Lung (tissue), 12 donors: ENCODE results near the gene MAST2. TPM values are rescaled to one million over a fixed set of nuclear protein-coding genes. Genes with fewer than 3 reads are reported as not detected.
A peak's percentile ranks its signal among the peaks of the same experiment; 100 is the strongest.

ENCODE experiments used
- ATAC-seq: fragments of 200-7000 bp; cut with Tn5 transposase; one replicate; pipeline ENCODE4 v1.9.1; 2020; ENCODE audit warnings: moderate number of reproducible peaks; ENCODE audit not compliant: insufficient read depth, low FRiP score
- DNase-seq, 3 donors: peaks; one replicate each; pipeline ENCODE4 v3.0.0-alpha.2; 2013 to 2017
- H3K27ac ChIP-seq, 2 donors: one replicate each; pipeline ENCODE4 v1.5.1; 2013; ENCODE audit warnings: mild to moderate bottlenecking in 2 of 2, moderate library complexity in 2 of 2, control low read depth in 1 of 2, inconsistent platforms in 1 of 2, low read depth in 1 of 2, low read length in 1 of 2
- H3K27me3 ChIP-seq, 3 donors: one replicate each; pipeline ENCODE4 v1.5.1; 2013; ENCODE audit warnings: low read length in 2 of 3; ENCODE audit not compliant: control insufficient read depth in 3 of 3, insufficient read depth in 3 of 3
- H3K36me3 ChIP-seq, 4 donors: one replicate each; pipeline ENCODE4 v1.5.1; 2013; ENCODE audit warnings: low read length in 4 of 4, mild to moderate bottlenecking in 1 of 4, moderate library complexity in 1 of 4; ENCODE audit not compliant: control insufficient read depth in 4 of 4, insufficient read depth in 4 of 4
- H3K4me1 ChIP-seq, 5 donors: one replicate each; pipeline ENCODE4 v1.5.1; 2013; ENCODE audit warnings: low read length in 5 of 5, mild to moderate bottlenecking in 2 of 5, moderate library complexity in 1 of 5; ENCODE audit not compliant: control insufficient read depth in 5 of 5, insufficient read depth in 5 of 5
- H3K4me3 ChIP-seq: one replicate; pipeline ENCODE4 v1.5.1; 2013; ENCODE audit warnings: mild to moderate bottlenecking, control low read depth, moderate library complexity
- H3K9ac ChIP-seq, 2 donors: one replicate each; pipeline ENCODE4 v1.5.1; 2013; ENCODE audit warnings: low read length in 2 of 2, control low read depth in 1 of 2; ENCODE audit not compliant: insufficient read depth in 1 of 2
- H3K9me3 ChIP-seq, 4 donors: one replicate each; pipeline ENCODE4 v1.5.1; 2013; ENCODE audit warnings: low read length in 3 of 4, mild to moderate bottlenecking in 1 of 4, moderate library complexity in 1 of 4; ENCODE audit not compliant: control insufficient read depth in 4 of 4, insufficient read depth in 3 of 4
- WGBS, 2 donors: extraction: QIAGEN DNeasy Blood & Tissue Kit; methylation state at CpG; one replicate each; pipeline ENCODE4 v1.1.7; 2013; 5-methylcytosine and 5-hydroxymethylcytosine counted together
- polyA plus RNA-seq, 2 donors: library from polyadenylated mRNA; stranded (reverse); fragments of 200-250 nt; gene quantifications; one replicate each; pipeline ENCODE4 v1.2.1, GENCODE V29; 2013
- total RNA-seq, 2 donors: library from RNA; depleted of rRNA in 1 of 2; stranded (reverse); fragments of >200 nt in 1 of 2; gene quantifications; one replicate each; pipeline ENCODE4 v1.2.1, GENCODE V29; 2014 to 2021
- TF ChIP-seq, protein P1 (sequence below): IDR thresholded peaks from 2 replicates; pipeline ENCODE4 v1.5.1; 2012; ENCODE audit warnings: mild to moderate bottlenecking; ENCODE audit errors: control extremely low read depth, extremely low read depth
- donor health status: control.
- donor health status: control.
- donor health status: Bipolar disorder and iron deficiency.
- donor health status: healthy.
- donor health status: DM: yes; HTN: yes; CAD: no.

Gene MAST2
- total and polyA plus RNA-seq, 4 donors, result 10.5 to 28.6 (median 19.1) TPM

DNA sequence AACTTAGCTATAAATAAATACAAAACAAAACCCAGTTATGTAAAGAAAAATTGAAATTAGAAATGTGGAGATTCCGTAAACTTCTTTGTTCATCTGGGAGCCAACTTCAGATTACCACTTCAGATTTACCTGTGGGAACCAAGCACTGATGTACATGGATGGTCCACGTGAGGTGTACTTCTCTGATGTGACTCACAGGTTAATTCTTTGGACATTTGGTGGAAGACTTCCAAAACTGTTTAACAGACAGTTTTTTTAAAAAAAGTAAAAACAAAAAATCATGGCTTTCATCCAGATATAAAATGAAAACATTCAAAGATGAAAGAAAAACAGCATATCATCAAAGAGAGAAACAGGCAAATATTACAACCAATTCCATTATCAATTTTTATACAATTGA is 92.0 kb downstream of the MAST2 start:
- ATAC-seq (no peak), DNase-seq (no peak)

DNA sequence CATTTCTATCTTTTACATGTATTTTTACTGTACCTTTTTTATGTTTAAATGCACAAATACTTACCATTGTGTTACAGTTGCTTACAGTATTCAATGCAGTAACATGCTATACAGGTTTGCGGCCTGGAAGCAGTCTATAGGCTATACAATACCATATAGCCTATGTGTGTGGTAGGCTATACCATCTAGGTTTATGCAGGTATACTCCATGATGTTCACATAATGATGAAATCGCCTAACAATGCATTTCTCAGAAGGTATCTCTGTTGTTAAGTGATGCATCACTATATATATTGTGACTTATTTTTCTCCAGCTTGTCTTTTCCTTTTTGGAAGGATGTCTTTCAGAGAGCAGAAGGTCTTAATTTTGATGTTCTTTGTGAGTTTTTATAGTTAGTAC is 103.5 kb downstream of the MAST2 start:
- no peak for DNase-seq
- no peaks in the 10 kb centered on the region for H3K27me3 ChIP-seq
- WGBS, 2 donors, result 97 to 100% methylated on average over 2 of the region's 2 CpGs

More for the DNA sequence above, 92.0 kb downstream of the MAST2 start:
- H3K9ac ChIP-seq, result no peak overlapping the region
- no peak overlapping the region for H3K4me3 ChIP-seq
- peaks cover 0 to 2% (median 0%) of the 10 kb centered on the region in 4 donors for H3K36me3 ChIP-seq
- TF ChIP-seq, protein P1, sequence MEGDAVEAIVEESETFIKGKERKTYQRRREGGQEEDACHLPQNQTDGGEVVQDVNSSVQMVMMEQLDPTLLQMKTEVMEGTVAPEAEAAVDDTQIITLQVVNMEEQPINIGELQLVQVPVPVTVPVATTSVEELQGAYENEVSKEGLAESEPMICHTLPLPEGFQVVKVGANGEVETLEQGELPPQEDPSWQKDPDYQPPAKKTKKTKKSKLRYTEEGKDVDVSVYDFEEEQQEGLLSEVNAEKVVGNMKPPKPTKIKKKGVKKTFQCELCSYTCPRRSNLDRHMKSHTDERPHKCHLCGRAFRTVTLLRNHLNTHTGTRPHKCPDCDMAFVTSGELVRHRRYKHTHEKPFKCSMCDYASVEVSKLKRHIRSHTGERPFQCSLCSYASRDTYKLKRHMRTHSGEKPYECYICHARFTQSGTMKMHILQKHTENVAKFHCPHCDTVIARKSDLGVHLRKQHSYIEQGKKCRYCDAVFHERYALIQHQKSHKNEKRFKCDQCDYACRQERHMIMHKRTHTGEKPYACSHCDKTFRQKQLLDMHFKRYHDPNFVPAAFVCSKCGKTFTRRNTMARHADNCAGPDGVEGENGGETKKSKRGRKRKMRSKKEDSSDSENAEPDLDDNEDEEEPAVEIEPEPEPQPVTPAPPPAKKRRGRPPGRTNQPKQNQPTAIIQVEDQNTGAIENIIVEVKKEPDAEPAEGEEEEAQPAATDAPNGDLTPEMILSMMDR, result no peak
- H3K4me1 ChIP-seq, result peaks cover 0 to 6% (median 5%) of the 10 kb centered on the region in 5 donors
- WGBS, 2 donors, result 99% methylated on average over 2 of the region's 2 CpGs
- H3K27me3 ChIP-seq, result no peaks in the 10 kb centered on the region
- no peaks in the 10 kb centered on the region for H3K9me3 ChIP-seq
- no peak overlapping the region for H3K27ac ChIP-seq

DNA sequence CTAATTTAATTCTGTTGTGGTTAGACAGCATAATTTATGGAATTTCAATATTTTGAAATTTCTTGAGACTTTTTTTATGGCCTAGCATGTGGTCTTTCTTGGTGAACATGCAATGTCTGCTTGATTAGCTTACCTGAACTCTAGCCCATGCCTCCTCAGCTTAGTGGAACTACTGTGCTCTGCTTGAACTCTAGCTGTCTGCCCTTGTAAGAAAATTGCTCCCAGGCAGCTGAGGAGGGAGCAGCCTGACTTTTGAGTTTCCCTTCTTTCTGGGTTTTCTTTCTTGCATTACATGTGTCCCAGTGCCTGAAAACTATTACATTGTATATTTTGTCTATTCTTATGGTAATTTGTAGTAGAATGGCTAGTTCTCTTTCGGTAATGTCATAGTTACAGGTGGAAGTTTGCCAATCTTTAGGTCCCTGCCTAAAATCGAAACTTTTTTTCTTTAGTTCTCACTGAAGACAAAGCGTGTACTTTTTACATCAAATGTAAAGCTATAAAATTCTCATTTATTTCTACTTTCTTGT is 105.3 kb downstream of the MAST2 start:
- H3K27me3 ChIP-seq, result no peaks in the 10 kb centered on the region
- WGBS, 2 donors, result 82 to 87% methylated on average over 3 of the region's 3 CpGs
- no peaks in the 10 kb centered on the region for H3K36me3 ChIP-seq
- H3K4me3 ChIP-seq, result no peak overlapping the region
- DNase-seq (no peak), ATAC-seq (no peak)
- peaks cover 0 to 12% (median 6%) of the 10 kb centered on the region in 5 donors for H3K4me1 ChIP-seq
- no peak overlapping the region for H3K9ac ChIP-seq
- no peaks in the 10 kb centered on the region for H3K9me3 ChIP-seq
- TF ChIP-seq, protein P1, result no peak
- H3K27ac ChIP-seq, result no peak overlapping the region

More for the DNA sequence above, 103.5 kb downstream of the MAST2 start:
- Histone ChIP-seq H3K36me3 (no peaks in the 10 kb centered on the region), H3K4me1 (peaks cover 0 to 6% (median 0%) of the 10 kb centered on the region in 5 donors), H3K4me3 (no peak overlapping the region), H3K9ac (no peak overlapping the region), H3K9me3 (no peaks in the 10 kb centered on the region), H3K27ac (no peak overlapping the region)
- no peak for ATAC-seq
- TF ChIP-seq, protein P1, result no peak

DNA sequence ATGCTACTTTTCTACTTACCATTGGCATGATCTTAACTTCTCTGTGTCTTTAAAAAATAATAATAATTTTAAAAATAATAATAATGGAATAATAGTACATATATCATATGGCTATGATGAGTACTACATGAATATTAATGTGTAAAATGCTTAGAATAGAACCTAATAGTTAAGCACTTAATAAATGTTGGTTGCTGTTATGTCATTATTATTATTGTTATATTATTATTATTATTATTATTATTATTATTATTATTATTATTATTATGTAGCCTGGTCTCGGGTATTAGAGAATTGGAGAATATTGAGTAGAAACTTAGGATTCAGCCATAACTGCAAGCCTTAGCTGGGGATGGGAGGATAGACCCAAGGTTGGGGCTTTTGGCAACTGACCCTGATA is 108.2 kb downstream of the MAST2 start:
- DNase-seq (no peak), ATAC-seq (no peak)
- TF ChIP-seq, protein P1, result no peak
- no peak overlapping the region for H3K4me3 ChIP-seq
- WGBS, 2 donors, result 98 to 100% methylated on average over 1 of the region's 1 CpG
- H3K36me3 ChIP-seq, result no peaks in the 10 kb centered on the region
- H3K9ac ChIP-seq, result no peak overlapping the region
- H3K27me3 ChIP-seq, result no peaks in the 10 kb centered on the region
- peaks cover 0 to 14% (median 7%) of the 10 kb centered on the region in 5 donors for H3K4me1 ChIP-seq
- H3K9me3 ChIP-seq, result no peaks in the 10 kb centered on the region
- peak overlapping the region in 1 of 2 donors; percentile 80 for H3K27ac ChIP-seq
